22Rv1 (cell line): ENCODE data around the gene RNU1-3.
"Not testable (repeated sequence)": the region's sequence is repeated elsewhere in the genome, so short reads cannot be mapped to it uniquely, and the experiment has no call there.

Experiments
- CTCF ChIP-seq: fragments of 450-650 bp; IDR thresholded peaks from 2 replicates; pipeline ENCODE4 v1.5.1; 2017; ENCODE audit warnings: mild to moderate bottlenecking
- ZFX ChIP-seq: fragments of 450-650 bp; IDR thresholded peaks from 2 replicates; pipeline ENCODE4 v1.6.1; 2017; ENCODE audit warnings: antibody characterized with exemption, borderline replicate concordance

DNA sequence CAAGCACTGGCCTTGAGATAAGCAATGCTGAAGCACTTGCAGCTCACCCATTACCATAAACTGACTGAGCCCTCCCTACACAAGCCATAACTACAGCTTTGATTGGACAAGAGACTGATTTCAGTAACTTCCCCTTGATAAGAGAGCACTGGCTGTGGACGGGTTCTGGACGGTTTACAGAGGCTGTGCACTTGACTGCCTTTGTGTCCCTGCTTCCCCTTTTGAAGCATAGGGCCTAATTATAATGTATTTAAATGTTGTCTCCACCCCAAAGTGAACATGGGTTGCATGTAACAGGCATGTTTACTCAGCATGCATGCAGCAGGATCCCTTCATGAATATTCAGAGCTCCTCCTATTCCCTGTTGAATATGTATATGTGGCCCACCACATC is 8.4 kb upstream of the RNU1-3 start:
- not testable (repeated sequence) for TF ChIP-seq CTCF, ZFX
